ENCODE results near the gene TRAPPC13. TPM values are rescaled to one million over a fixed set of nuclear protein-coding genes. Genes with fewer than 3 reads are reported as not detected.
"Not testable (repeated sequence)": the region's sequence is repeated elsewhere in the genome, so short reads cannot be mapped to it uniquely, and the experiment has no call there.

The TRAPPC13 gene
- total RNA-seq, 2 donors from 2014 or later, result 12.3 to 20.7 TPM

GRCh38 chr5:65647941-65648340 is 23.1 kb downstream of the TRAPPC13 start:
- H3K27ac Mint-ChIP-seq, result no peak overlapping the region
- no peak overlapping the region for H3K4me3 Mint-ChIP-seq
- peaks cover 69% of the 10 kb centered on the region for H3K36me3 Mint-ChIP-seq (ENCODE audit: low read depth)
- no peak for ATAC-seq (replicated peaks)
- H3K9me3 Mint-ChIP-seq, result no peaks in the 10 kb centered on the region
- H3K4me1 Mint-ChIP-seq, result no peaks in the 10 kb centered on the region
- H3K27me3 Mint-ChIP-seq, result no peaks in the 10 kb centered on the region

- H3K27ac Mint-ChIP-seq, result no peak overlapping the region
- peaks cover 70% of the 10 kb centered on the region for H3K36me3 Mint-ChIP-seq (ENCODE audit: low read depth)
- H3K27me3 Mint-ChIP-seq, result no peaks in the 10 kb centered on the region
- ATAC-seq (replicated peaks), result no peak
- no peaks in the 10 kb centered on the region for H3K4me1 Mint-ChIP-seq
- H3K4me3 Mint-ChIP-seq, result no peak overlapping the region
- H3K9me3 Mint-ChIP-seq, result no peaks in the 10 kb centered on the region
These were observed 26.3 kb downstream of the TRAPPC13 start for GRCh38 chr5:65651144-65651543.

GRCh38 chr5:65654713-65655112 is 29.9 kb downstream of the TRAPPC13 start:
- no peaks in the 10 kb centered on the region for H3K27me3 Mint-ChIP-seq
- H3K36me3 Mint-ChIP-seq (ENCODE audit: low read depth), result peaks cover 54% of the 10 kb centered on the region
- no peak overlapping the region for H3K27ac Mint-ChIP-seq
- no peak for ATAC-seq (replicated peaks)
- no peaks in the 10 kb centered on the region for H3K9me3 Mint-ChIP-seq
- no peak overlapping the region for H3K4me3 Mint-ChIP-seq
- no peaks in the 10 kb centered on the region for H3K4me1 Mint-ChIP-seq

DNA sequence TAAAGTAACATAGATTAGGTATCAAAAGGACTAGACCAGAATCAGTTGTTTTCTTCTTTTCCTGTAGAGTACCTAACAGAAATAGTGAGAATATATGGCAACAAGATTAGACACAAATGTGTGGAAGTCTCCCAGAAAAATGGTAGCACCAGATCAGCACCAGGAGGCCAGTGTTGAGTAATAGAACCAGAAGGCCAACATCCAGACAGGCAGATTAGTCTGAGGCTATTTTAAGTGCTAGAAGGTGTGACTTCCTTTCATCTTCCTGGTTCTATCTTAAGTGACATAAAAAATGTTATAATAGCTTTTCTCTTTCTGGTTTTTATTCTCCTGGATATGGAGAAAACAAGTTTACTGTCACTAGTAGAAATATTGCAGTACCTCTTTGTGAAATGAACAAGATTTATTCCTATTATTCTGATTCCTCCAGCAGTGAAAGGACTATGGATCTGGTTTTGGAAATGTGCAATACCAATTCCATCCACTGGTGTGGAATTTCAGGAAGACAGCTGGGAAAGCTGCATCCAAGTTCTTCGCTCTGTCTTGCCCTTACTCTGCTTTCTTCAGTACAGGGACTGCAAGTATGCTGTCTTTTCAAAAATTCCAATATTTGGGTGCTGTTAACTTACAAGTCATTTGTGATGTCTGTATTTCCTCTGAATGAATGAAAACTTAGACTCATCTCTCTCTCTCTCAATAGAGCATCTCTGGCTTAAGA is 39.1 kb downstream of the TRAPPC13 start:
- Mint-ChIP-seq H3K27me3 (no peaks in the 10 kb centered on the region), H3K4me1 (no peaks in the 10 kb centered on the region), H3K36me3 (ENCODE audit: low read depth) (peaks cover 72% of the 10 kb centered on the region), H3K4me3 (no peak overlapping the region), H3K9me3 (no peaks in the 10 kb centered on the region), H3K27ac (peak overlapping the region; percentile 70)
- ATAC-seq (replicated peaks), result no peak

GRCh38 chr5:65668696-65669095 is 43.9 kb downstream of the TRAPPC13 start:
- H3K9me3 Mint-ChIP-seq, result no peaks in the 10 kb centered on the region
- no peak for ATAC-seq (replicated peaks)

DNA sequence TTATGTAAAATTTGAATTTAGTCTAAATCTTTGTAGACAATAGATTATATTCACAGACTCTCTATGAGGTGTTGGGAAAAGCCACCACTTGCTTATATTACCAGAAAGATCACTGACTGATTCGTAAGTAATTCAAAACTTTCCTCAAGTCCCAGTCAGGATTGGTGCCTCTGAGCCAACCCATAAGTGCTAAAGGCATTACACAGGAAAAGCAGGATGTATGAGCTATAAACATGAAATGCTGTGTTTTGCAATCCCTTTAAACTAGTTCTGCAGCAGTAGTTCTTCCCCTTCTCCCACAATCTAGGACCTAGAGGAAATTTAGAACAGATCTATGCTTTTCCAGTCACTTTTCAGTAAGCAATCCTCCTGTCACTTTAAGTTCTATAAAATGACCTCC is 48.0 kb downstream of the TRAPPC13 start:
- Mint-ChIP-seq H3K27ac (peak overlapping the region; percentile 7), H3K27me3 (no peaks in the 10 kb centered on the region), H3K36me3 (ENCODE audit: low read depth) (peaks cover 89% of the 10 kb centered on the region), H3K4me3 (no peak overlapping the region), H3K9me3 (no peaks in the 10 kb centered on the region), H3K4me1 (peaks cover 12% of the 10 kb centered on the region)
- no peak for ATAC-seq (replicated peaks)

More at GRCh38 chr5:65668696-65669095, 43.9 kb downstream of the TRAPPC13 start:
- Mint-ChIP-seq H3K27ac (no peak overlapping the region), H3K27me3 (no peaks in the 10 kb centered on the region), H3K4me1 (no peaks in the 10 kb centered on the region), H3K36me3 (ENCODE audit: low read depth) (peaks cover 81% of the 10 kb centered on the region), H3K4me3 (no peak overlapping the region)

- Mint-ChIP-seq H3K36me3 (ENCODE audit: low read depth) (peaks cover 94% of the 10 kb centered on the region), H3K27me3 (no peaks in the 10 kb centered on the region), H3K9me3 (no peaks in the 10 kb centered on the region), H3K27ac (peak overlapping the region; percentile 30), H3K4me3 (no peak overlapping the region), H3K4me1 (peaks cover 16% of the 10 kb centered on the region)
- no peak for ATAC-seq (replicated peaks)
These were observed 49.9 kb downstream of the TRAPPC13 start for GRCh38 chr5:65674749-65675148.

- Mint-ChIP-seq H3K4me1 (peaks cover 18% of the 10 kb centered on the region), H3K36me3 (ENCODE audit: low read depth) (peaks cover 94% of the 10 kb centered on the region), H3K27ac (peak overlapping the region; percentile 17)
- ATAC-seq (replicated peaks); H3K4me3 Mint-ChIP-seq; H3K27me3 Mint-ChIP-seq; H3K9me3 Mint-ChIP-seq: not testable (repeated sequence)
These were observed 51.2 kb downstream of the TRAPPC13 start for GRCh38 chr5:65676056-65676455.

DNA sequence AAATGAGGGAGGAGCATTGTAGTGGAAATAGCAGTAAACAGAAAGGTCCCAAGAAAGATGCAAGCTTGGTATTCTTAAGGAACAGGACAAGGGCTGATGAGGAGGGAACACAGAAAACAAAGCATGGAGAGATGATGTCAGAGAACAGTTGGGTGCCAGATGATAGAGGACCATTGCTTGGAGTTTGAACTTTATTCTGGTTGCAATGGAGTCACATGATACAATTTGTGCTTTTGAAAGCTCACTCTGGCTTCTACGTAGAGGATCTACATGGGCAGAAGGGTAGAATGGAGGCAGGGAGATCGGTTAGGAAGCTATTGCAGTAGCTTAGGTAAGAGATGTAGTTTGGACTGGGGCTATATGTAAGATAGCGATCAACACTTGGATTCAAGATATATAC is 57.3 kb downstream of the TRAPPC13 start:
- Mint-ChIP-seq H3K4me1 (peaks cover 21% of the 10 kb centered on the region), H3K27ac (no peak overlapping the region), H3K36me3 (ENCODE audit: low read depth) (peaks cover 95% of the 10 kb centered on the region), H3K27me3 (no peaks in the 10 kb centered on the region), H3K9me3 (no peaks in the 10 kb centered on the region), H3K4me3 (no peak overlapping the region)
- no peak for ATAC-seq (replicated peaks)

- H3K27me3 Mint-ChIP-seq, result no peaks in the 10 kb centered on the region
- peaks cover under 1% of the 10 kb centered on the region for H3K4me1 Mint-ChIP-seq
- peak overlapping the region; percentile 68 for H3K27ac Mint-ChIP-seq
- no peak for ATAC-seq (replicated peaks)
- no peak overlapping the region for H3K4me3 Mint-ChIP-seq
- no peaks in the 10 kb centered on the region for H3K9me3 Mint-ChIP-seq
- H3K36me3 Mint-ChIP-seq (ENCODE audit: low read depth), result peaks cover 54% of the 10 kb centered on the region
These were observed 68.3 kb downstream of the TRAPPC13 start for GRCh38 chr5:65693121-65693520.

GRCh38 chr5:65695162-65695755 is 70.4 kb downstream of the TRAPPC13 start:
- peaks cover 57% of the 10 kb centered on the region for H3K36me3 Mint-ChIP-seq (ENCODE audit: low read depth)
- H3K27ac Mint-ChIP-seq, result no peak overlapping the region
- no peaks in the 10 kb centered on the region for H3K9me3 Mint-ChIP-seq
- H3K4me3 Mint-ChIP-seq, result no peak overlapping the region
- ATAC-seq (replicated peaks), result no peak
- H3K4me1 Mint-ChIP-seq, result peaks cover 5% of the 10 kb centered on the region
- H3K27me3 Mint-ChIP-seq, result no peaks in the 10 kb centered on the region

GRCh38 chr5:65695896-65696295 is 71.1 kb downstream of the TRAPPC13 start:
- Mint-ChIP-seq H3K9me3 (no peaks in the 10 kb centered on the region), H3K4me3 (no peak overlapping the region), H3K27me3 (no peaks in the 10 kb centered on the region), H3K27ac (no peak overlapping the region), H3K36me3 (ENCODE audit: low read depth) (peaks cover 53% of the 10 kb centered on the region), H3K4me1 (peaks cover 5% of the 10 kb centered on the region)
- no peak for ATAC-seq (replicated peaks)

GRCh38 chr5:65696892-65697291 is 72.1 kb downstream of the TRAPPC13 start:
- H3K27ac Mint-ChIP-seq, result no peak overlapping the region
- peaks cover 47% of the 10 kb centered on the region for H3K36me3 Mint-ChIP-seq (ENCODE audit: low read depth)
- no peak for ATAC-seq (replicated peaks)
- H3K4me3 Mint-ChIP-seq, result no peak overlapping the region
- peaks cover 5% of the 10 kb centered on the region for H3K4me1 Mint-ChIP-seq
- no peaks in the 10 kb centered on the region for H3K27me3 Mint-ChIP-seq
- H3K9me3 Mint-ChIP-seq, result no peaks in the 10 kb centered on the region

GRCh38 chr5:65699338-65699737 is 74.5 kb downstream of the TRAPPC13 start:
- H3K4me3 Mint-ChIP-seq, result no peak overlapping the region
- no peaks in the 10 kb centered on the region for H3K27me3 Mint-ChIP-seq
- no peak overlapping the region for H3K27ac Mint-ChIP-seq
- ATAC-seq (replicated peaks), result no peak
- H3K4me1 Mint-ChIP-seq, result peaks cover 5% of the 10 kb centered on the region
- peaks cover 28% of the 10 kb centered on the region for H3K36me3 Mint-ChIP-seq (ENCODE audit: low read depth)
- H3K9me3 Mint-ChIP-seq, result no peaks in the 10 kb centered on the region

DNA sequence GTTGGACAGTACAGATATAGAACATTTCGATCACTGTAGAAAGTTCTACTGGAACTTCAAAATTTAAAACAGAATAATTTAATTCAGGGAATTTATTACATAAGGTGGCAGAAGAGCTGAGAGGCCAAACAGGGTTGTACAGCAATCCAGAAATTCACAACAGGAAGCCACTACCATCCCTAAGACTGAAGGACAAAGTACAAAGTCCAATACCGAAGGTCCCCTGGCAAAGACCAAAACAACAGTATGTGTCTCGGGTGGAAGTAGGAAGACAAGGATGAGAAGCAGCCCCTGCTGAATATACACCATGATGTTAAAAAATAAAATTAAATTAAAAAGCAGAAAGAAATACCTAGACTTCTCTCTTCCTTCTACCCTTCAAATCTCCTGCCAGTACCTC is 77.2 kb downstream of the TRAPPC13 start:
- Mint-ChIP-seq H3K4me3 (no peak overlapping the region), H3K27ac (no peak overlapping the region), H3K4me1 (peaks cover 5% of the 10 kb centered on the region), H3K9me3 (no peaks in the 10 kb centered on the region), H3K36me3 (ENCODE audit: low read depth) (peaks cover 28% of the 10 kb centered on the region), H3K27me3 (no peaks in the 10 kb centered on the region)
- no peak for ATAC-seq (replicated peaks)
